HG02623 (cell line): ENCODE measurements around the gene MAP1LC3C.
"Not testable (repeated sequence)": the region's sequence is repeated elsewhere in the genome, so short reads cannot be mapped to it uniquely, and the experiment has no call there.

Experiments
- ATAC-seq: cut with Tn5 transposase; IDR thresholded peaks from one replicate; pipeline ENCODE4 v1.9.1; 2021; ENCODE audit warnings: moderate library complexity; ENCODE audit not compliant: unreplicated experiment

Gene MAP1LC3C

DNA sequence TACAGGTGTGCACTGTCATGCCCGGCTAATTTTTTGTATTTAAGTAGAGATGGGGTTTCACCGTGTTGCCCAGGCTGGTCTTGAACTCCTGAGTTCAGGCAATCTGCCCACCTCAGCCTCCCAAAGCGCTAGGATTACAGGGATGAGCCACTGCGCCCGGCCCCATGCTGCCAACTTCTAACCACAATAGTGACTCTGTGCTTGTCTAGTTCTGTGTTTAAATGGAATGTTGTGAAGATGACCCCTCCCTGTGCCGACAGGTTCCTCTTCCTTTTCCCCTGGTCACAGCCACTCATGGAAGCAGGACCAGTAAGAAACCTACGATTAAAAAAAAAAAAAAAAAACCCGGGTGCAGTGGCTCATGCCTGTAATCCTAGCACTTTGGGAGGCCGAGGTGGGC, 4.7 kb downstream of the MAP1LC3C start:
- ATAC-seq, result no peak

DNA sequence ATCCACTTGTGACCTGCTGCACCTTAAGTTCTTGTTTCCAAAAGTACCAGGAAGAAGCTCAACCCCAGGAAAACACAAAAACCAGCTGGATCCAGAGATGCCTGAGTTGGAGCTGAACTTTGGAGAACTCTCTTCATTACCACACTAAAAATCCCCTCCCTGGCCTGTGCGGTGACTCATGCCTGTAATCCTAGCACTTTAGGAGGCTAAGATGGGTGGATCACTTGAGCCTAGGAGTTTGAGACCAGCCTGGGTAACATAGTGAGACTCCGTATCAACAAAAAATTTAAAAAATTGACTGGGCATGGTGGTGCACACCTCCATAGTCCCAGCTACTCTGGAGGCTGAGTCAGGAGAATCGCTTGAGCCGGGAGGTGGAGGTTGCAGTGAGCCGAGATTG, 6.2 kb downstream of the MAP1LC3C start:
- no peak for ATAC-seq

- ATAC-seq, result no peak
Measured at GRCh38 chr1:241990040-241990439, 8.9 kb downstream of the MAP1LC3C start.

- ATAC-seq, result not testable (repeated sequence)
Measured at GRCh38 chr1:241988389-241988930, 10.4 kb downstream of the MAP1LC3C start.

DNA sequence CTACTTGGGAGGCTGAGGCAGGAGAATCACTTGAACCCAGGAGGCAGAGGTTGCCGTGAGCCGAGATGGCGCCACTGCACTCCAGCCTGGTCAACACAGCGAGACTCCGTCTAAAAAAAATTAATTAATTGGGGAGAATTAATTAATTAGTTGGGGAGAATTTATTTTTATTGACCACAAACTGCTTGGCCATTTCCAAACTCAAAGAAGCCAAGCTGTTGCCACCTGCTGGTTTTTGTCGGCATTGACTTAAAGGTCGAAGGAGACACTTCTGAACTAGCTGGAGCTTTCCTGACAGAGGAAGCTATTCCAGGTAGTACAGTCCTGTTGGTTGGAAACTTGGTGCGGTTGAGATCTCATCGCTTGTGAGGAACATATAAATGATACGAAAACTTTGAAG, 13.1 kb downstream of the MAP1LC3C start:
- ATAC-seq, result no peak

DNA sequence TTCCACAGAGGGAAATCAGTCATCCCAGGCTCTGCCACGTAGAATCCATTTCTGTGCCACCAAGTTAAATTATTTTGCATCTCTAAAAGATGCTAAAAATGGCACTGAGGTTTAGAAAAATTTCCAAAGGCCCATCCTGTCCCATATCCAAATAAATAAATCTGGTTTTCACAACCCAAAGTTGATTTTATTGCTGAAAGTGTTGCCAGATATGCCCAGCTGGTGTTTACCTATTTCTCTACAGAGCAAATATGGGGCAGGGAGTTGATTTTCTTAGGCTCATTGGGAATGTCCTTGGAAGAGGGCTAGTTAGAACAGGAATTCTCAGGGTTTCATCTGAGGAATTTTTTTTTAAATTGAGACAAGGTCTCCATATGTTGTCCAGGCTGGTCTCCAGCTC, 19.0 kb downstream of the MAP1LC3C start:
- no peak for ATAC-seq

- ATAC-seq, result no peak
Measured at GRCh38 chr1:241979071-241979470, 19.8 kb downstream of the MAP1LC3C start.

- no peak for ATAC-seq
Measured at GRCh38 chr1:241976229-241976628, 22.7 kb downstream of the MAP1LC3C start.

DNA sequence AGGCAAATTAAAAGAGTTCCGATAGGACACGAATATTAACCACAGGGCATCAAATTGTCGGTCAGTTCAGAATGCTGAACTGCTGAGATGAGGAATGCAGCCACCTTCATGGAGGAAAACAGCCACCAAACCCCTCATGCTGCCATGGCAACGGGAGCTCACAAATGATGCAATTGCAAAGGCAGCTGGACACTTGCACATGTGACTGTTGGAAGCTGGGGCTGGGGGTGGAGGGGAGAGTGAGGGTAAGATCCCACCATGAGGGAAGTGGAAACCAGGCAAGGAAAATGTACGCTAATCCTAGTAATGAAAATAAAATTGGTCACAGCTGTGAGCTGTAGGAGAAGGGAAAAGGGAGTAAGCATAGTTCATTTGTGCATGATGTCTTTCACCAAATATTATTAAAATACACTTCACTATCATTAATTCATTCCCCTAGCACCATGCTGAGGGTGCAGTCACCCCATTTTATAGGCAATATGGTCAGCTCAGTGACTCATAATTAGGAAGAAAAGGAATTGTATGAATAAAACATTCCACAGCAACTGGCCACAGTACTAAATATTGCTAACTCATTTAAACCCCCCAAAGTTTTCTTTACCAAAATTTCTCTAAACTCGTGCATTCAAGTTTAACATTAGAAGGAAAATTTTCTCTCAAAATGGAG, 26.1 kb downstream of the MAP1LC3C start:
- ATAC-seq, result no peak

DNA sequence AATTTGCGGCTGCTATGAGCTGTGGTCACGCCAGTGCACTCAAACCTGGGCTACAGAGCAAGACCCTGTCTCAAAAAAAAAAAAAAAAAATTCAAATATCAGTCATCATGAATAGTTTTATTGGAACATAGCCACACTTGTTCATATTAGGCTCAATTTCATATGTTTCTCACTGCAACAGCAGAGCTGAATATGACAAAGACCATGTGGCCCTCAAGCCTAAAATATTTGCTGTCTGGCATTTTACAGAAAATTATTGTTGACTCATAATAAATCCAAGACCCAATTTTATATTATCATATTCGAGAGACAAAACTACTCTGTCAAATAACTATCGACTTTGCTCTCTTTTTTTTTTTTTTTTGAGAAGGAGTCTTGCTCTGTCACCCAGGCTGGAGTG, 30.3 kb downstream of the MAP1LC3C start:
- no peak for ATAC-seq

DNA sequence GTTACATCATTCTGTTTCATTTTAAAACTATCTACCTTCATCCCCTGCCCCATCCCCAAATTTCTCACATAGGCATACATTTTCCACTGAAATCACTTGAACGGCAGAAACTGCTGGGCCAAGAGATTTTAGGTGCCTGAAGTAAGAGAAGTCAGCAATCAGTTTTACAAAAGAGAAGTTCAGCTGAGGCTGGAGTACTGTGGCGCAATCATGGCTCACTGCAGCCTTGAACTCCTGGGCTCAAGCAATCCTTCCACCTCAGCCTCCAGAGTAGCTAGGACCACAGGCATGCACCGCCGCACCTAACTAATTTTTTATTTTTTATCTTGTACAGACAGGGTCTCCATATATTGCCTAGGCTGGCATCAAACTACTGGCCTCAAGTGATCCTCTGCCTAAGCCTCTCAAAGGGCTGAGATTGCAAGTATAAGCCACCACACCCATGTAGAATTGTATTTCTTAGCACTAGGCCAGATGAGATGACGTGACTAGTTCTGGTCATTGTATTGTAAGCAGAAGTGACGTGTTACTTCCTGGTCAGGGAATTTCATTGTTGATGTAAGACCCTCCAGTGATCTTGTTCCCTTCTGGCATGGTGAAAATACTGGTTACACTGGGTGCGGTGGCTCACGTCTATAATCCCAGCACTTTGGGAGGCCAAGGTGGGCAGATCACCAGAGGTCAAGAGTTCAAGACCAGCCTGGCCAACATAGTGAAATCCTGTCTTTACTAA, 34.2 kb downstream of the MAP1LC3C start:
- ATAC-seq, result no peak

DNA sequence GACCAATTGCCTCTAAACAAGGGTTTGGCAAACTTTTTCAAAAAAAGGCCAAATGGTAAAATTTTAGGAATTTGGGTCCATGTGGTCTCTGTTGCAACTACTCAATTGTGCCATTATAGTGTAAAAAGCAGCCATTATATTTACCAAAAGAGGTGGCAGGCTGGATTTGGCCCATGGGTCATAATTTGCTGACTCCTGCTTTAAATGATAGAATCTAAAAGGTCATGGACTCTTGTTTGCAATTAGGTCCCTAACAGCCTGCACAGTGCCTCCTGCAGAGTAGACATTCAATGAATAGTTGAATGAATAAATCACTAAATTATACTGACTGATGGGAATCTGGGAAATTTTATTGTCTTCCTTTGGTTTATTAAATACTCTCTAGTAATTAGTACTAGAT, 35.2 kb downstream of the MAP1LC3C start:
- no peak for ATAC-seq

GRCh38 chr1:241962153-241962552, 36.7 kb downstream of the MAP1LC3C start:
- ATAC-seq, result no peak

DNA sequence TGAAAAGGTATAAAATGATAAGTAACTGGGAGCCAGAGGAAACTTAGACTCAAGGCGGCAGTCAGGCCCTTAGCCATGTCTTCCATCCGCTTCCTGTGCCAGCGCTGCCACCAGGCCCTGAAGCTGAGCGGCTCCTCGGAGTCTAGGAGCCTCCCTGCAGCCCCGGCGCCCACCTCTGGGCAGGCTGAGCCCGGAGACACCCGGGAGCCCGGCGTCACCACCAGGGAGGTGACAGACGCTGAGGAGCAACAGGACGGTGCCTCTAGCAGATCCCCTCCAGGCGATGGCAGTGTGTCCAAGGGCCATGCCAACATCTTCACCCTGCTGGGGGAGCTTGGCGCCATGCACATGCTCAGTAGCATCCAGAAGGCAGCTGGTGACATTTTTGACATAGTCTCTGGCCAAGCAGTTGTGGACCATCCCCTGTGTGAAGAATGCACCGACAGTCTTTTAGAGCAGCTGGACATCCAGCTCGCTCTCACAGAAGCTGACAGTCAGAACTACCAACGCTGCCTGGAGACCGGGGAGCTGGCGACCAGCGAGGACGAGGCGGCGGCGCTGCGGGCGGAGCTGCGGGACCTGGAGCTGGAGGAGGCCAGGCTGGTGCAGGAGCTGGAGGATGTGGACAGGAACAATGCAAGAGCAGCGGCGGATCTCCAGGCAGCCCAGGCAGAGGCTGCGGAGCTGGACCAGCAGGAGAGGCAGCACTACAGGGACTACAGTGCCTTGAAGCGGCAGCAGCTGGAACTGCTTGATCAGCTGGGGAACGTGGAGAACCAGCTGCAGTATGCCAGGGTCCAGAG, 41.0 kb downstream of the MAP1LC3C start, which contains the start of gene BECN2:
TSS of gene BECN2 (plus strand) at position 76 of the 803 bp plus-strand sequence. CDS start at position 76, 0 bp downstream.
- no peak for ATAC-seq

DNA sequence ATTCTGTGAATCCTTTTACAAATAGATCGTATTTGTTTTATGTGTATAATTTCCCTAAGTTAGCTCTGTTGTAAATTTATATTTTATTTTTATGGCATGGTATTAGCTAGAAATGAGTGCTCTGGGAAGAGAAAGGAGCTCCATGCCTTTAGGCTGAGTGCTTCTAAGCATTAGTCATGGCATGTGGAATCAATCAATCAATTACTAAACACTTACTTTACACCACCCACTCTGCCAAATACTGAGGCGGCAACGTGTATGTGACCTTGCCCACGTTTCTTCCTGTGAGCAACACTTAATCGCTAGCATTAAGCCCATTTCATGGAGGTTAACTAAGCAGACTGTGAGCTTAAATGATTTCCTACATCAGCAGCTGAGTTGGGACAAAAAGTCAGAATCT, 48.5 kb downstream of the MAP1LC3C start:
- ATAC-seq, result no peak

- no peak for ATAC-seq
Measured at GRCh38 chr1:241947354-241947753, 51.5 kb downstream of the MAP1LC3C start.
